ENCODE measurements around the gene KCNK1.

DNA sequence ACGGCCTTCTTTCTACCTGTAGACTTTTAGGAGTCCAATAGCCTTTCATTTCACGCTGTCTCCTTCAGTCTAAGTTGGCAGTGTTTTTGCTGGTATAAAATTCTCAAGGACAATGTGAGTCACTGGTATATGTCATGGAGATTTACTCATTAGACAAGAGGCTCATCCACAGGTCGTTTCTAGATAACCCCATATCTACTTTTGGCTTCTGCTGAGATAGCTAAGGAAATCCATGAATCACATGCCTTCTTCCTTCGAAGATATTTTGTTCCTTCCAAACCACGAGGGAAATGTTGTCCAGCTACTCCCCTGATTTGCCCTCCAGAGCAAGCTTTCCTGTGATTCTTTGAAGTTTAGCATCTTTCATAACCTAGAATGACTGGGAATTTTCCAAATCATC, 38.5 kb upstream of the KCNK1 start:
- no peak for TF ChIP-seq EZH2phosphoT487 (IDR thresholded peaks at IDR 0.05; ENCODE audit: low read depth)
- TF ChIP-seq, protein P1, sequence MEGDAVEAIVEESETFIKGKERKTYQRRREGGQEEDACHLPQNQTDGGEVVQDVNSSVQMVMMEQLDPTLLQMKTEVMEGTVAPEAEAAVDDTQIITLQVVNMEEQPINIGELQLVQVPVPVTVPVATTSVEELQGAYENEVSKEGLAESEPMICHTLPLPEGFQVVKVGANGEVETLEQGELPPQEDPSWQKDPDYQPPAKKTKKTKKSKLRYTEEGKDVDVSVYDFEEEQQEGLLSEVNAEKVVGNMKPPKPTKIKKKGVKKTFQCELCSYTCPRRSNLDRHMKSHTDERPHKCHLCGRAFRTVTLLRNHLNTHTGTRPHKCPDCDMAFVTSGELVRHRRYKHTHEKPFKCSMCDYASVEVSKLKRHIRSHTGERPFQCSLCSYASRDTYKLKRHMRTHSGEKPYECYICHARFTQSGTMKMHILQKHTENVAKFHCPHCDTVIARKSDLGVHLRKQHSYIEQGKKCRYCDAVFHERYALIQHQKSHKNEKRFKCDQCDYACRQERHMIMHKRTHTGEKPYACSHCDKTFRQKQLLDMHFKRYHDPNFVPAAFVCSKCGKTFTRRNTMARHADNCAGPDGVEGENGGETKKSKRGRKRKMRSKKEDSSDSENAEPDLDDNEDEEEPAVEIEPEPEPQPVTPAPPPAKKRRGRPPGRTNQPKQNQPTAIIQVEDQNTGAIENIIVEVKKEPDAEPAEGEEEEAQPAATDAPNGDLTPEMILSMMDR (IDR thresholded peaks at IDR 0.05; ENCODE audit: low read depth, low read length): no peak

Data from OCI-LY3 (cell line).